Activated T-helper 17 cell treated with anti-CD3 and anti-CD28 coated beads, Interleukin-2, amount 50 U/mL, for 72 hours (primary cell): ENCODE data around the gene PELI1. TPM values are rescaled to one million over a fixed set of nuclear protein-coding genes. Genes with fewer than 3 reads are reported as not detected.
"Not testable (repeated sequence)": the region's sequence is repeated elsewhere in the genome, so short reads cannot be mapped to it uniquely, and the experiment has no call there.

Experiments used
- ATAC-seq: fragments of 150-1000 bp; cut with Tn5 transposase; replicated peaks from 2 replicates; pipeline ENCODE4 v1.10.0; 2021; ENCODE audit warnings: mild to moderate bottlenecking, moderate library complexity
- H3K27ac Mint-ChIP-seq: one replicate; pipeline ENCODE4 v1.8.0; 2022; ENCODE audit warnings: mixed read lengths
- H3K27me3 Mint-ChIP-seq: one replicate; pipeline ENCODE4 v1.8.0; 2022; ENCODE audit warnings: mixed read lengths
- H3K36me3 Mint-ChIP-seq: one replicate; pipeline ENCODE4 v1.8.0; 2022; ENCODE audit warnings: low read depth, mild to moderate bottlenecking, mixed read lengths
- H3K4me1 Mint-ChIP-seq: one replicate; pipeline ENCODE4 v1.8.0; 2022; ENCODE audit warnings: mixed read lengths
- H3K4me3 Mint-ChIP-seq: one replicate; pipeline ENCODE4 v1.8.0; 2022; ENCODE audit warnings: mild to moderate bottlenecking, mixed read lengths
- H3K9me3 Mint-ChIP-seq: one replicate; pipeline ENCODE4 v1.8.0; 2022; ENCODE audit warnings: mixed read lengths
- total RNA-seq, 2 donors: library from RNA; stranded (reverse); gene quantifications; one replicate each; pipeline ENCODE4 v1.2.3, GENCODE V29; 2022

PELI1 gene
- total RNA-seq, 2 donors from 2014 or later = 57.4 to 59.7 TPM

DNA sequence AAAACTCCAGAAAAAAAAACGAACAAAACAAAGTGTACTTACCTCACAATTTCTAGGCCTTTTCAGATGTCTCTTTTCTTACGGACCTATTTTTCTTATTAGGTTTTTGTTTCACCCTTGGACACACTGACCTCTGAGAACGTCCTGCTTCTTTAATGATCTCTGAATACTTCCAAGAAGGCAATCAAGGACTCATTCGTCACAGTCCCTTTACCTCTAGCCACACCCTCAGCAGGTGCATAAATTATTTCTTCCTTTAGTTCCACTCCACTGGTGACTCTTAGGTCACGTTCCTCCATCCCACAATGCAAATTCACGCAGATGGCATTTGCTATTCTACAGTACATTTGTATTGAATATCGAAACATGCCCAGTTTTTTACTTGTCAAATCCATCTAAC, 21.9 kb downstream of the PELI1 start:
- Mint-ChIP-seq H3K27me3 (no peaks in the 10 kb centered on the region), H3K4me3 (no peak overlapping the region), H3K36me3 (peaks cover 52% of the 10 kb centered on the region), H3K27ac (no peak overlapping the region), H3K4me1 (peaks cover 12% of the 10 kb centered on the region), H3K9me3 (no peaks in the 10 kb centered on the region)
- no peak for ATAC-seq

DNA sequence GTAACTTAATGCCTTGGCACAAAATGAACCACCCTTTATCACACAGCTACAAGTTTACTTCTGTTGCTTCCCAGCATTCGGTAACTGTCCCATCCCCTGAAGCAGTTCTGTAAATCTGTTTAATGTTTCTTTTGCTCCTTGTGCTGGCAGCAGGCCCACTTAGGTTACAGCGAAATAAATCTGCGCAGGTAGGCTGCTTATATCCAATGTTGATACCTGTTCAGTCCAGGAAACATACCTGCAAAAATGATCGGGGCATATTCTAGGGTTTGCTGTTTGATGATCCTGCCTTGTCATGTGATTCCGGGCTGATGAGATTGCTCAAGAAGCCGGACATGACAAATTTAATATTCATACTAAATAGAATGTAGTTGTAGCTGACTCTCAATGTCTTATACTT, 23.3 kb downstream of the PELI1 start:
- H3K9me3 Mint-ChIP-seq = no peaks in the 10 kb centered on the region
- ATAC-seq = no peak
- peaks cover 9% of the 10 kb centered on the region for H3K4me1 Mint-ChIP-seq
- no peak overlapping the region for H3K4me3 Mint-ChIP-seq
- no peak overlapping the region for H3K27ac Mint-ChIP-seq
- no peaks in the 10 kb centered on the region for H3K27me3 Mint-ChIP-seq
- peaks cover 39% of the 10 kb centered on the region for H3K36me3 Mint-ChIP-seq

DNA sequence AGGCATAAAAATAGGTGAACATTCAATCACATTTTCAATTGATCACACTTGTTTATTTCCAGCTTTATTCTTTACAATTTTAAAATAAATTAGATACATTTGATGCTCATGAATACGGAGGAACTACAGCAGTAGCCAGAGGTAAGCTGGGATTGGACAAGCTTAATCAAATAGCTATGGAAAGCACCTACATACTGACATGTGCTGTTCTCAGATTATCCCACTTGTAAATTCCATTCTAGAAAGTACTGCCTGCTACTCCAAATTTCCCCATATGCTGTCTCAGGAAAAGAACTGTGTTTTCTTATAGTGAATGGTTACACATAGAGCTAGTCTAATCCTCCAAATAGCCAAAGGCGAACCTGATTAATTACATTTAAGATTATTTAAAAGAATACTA, 24.2 kb downstream of the PELI1 start:
- ATAC-seq = no peak
- Mint-ChIP-seq H3K36me3 (peaks cover 39% of the 10 kb centered on the region), H3K4me3 (no peak overlapping the region), H3K27me3 (no peaks in the 10 kb centered on the region), H3K9me3 (no peaks in the 10 kb centered on the region), H3K4me1 (peaks cover 18% of the 10 kb centered on the region), H3K27ac (no peak overlapping the region)

DNA sequence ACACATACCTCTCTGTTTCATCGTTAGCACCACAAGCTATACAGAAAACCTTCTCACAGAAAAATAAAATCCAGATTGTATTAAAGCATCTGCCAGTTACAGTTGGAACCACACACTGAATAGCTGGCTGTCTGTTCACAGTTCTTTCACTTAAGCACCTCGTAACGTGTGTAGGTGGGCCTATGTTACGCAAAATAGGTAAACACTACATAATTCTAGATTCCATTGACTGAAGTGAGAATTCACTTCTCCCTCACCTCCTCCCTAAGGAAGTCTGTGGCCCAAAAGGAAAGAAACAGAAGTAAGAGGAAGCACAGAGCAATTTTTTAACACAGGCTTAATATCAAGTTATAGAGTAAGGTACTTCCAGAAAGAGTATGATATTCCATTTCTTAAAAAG, 24.9 kb downstream of the PELI1 start:
- no peaks in the 10 kb centered on the region for H3K27me3 Mint-ChIP-seq
- no peak overlapping the region for H3K4me3 Mint-ChIP-seq
- no peak for ATAC-seq
- peaks cover 33% of the 10 kb centered on the region for H3K36me3 Mint-ChIP-seq
- H3K27ac Mint-ChIP-seq = no peak overlapping the region
- peaks cover 19% of the 10 kb centered on the region for H3K4me1 Mint-ChIP-seq
- H3K9me3 Mint-ChIP-seq = no peaks in the 10 kb centered on the region

DNA sequence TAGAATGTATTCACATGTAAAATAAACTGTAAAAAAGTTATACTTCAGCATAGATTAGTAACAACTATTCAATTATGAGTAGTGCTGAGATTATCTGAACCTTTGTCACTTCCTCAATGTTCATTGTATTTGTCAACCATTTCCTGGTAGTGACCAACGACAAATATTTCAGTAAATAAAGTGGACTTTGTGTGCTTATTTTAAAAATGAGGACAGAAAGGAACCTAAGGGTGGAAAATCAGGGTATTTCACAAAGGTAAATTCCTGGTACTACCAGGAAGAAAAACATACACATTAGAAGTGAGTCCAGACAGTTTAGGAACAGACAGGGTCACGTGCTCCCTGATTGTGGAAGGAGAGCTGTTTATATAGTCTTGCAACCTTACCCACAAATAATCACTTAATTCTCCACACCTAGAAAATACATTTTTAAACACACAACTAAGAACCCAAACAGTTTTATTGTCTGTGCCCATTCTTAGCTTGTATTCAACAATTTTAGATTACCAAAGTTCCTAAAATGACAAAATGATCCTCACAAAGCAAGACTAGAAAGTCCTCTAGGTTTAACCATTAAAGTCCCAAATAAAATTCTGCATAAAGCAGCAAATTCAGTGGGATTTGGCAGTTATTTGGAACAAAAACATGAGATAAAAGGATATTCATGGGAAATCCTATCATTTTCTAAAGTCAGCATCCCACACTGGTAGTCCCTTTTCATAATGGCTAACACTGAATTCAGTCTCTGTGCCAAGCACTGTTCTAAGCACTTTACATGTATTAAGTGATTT, 28.2 kb downstream of the PELI1 start:
- Mint-ChIP-seq H3K4me1 (peaks cover 28% of the 10 kb centered on the region), H3K4me3 (peak overlapping the region; percentile 66), H3K36me3 (peaks cover 19% of the 10 kb centered on the region), H3K27ac (peak overlapping the region; percentile 93), H3K27me3 (no peaks in the 10 kb centered on the region), H3K9me3 (no peaks in the 10 kb centered on the region)
- ATAC-seq = peak; percentile 49

DNA sequence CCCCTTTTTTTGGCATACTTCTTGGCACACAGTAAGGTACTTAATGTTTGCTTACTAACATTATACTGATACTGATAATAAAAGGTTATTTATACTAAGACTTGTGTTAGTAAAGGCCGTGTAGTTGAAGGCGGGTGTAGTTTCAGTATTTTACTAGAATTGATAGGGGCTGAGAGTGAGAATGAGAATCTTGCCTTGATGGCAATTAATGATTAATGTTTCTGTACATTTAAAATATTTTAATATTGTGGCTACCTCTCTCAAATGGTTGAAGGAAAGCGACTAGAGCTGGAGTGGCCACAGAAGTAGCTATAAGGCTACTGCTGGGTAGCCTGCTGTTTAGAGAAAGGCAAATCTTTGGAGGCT, 29.3 kb downstream of the PELI1 start:
- Mint-ChIP-seq H3K27ac (peak overlapping the region; percentile 93), H3K27me3 (no peaks in the 10 kb centered on the region), H3K4me1 (peaks cover 37% of the 10 kb centered on the region), H3K4me3 (peak overlapping the region; percentile 66), H3K9me3 (no peaks in the 10 kb centered on the region), H3K36me3 (peaks cover 23% of the 10 kb centered on the region)
- no peak for ATAC-seq

DNA sequence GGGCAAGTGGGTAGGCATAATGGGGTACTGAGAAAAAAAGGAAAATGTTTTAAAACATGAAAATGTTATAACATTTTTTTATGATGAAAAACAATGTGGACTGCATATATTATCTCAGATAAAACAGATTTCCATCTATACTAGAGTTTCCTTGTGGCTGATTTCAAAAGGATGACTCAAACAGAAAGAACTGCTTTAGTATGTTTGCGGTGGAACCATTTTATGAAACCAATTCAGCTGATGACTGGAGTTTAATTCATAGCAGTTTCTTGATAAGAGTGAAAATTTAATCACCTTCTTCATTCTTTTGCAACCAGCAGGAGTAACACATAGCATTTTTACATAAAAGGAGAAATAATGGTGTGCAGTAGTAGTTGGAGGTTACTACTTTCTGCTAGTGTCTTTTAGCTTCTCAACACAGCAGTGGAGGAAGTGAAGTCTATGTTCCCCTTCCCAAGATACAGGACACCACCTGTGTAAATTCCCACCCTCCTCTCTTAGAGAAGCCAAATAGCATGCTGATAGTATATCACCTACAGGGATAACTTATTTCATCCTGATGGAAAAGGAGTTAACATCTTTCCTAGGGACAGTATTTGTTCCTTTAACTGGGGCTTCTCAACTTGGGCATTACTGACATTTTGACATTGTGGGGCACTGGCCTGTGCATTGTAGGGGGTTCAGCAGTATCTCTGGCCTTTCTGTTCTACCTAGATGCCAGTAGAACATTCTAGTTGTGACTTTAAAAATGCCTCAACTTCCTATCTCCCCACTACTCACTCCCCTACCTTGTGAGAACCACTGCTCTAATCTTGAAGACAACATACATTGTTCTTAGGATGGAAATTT, 29.9 kb downstream of the PELI1 start:
- H3K9me3 Mint-ChIP-seq = no peaks in the 10 kb centered on the region
- H3K4me3 Mint-ChIP-seq = peak overlapping the region; percentile 66
- H3K4me1 Mint-ChIP-seq = peaks cover 43% of the 10 kb centered on the region
- no peaks in the 10 kb centered on the region for H3K27me3 Mint-ChIP-seq
- peak overlapping the region; percentile 93 for H3K27ac Mint-ChIP-seq
- peaks cover 29% of the 10 kb centered on the region for H3K36me3 Mint-ChIP-seq
- ATAC-seq = peak; percentile 85

DNA sequence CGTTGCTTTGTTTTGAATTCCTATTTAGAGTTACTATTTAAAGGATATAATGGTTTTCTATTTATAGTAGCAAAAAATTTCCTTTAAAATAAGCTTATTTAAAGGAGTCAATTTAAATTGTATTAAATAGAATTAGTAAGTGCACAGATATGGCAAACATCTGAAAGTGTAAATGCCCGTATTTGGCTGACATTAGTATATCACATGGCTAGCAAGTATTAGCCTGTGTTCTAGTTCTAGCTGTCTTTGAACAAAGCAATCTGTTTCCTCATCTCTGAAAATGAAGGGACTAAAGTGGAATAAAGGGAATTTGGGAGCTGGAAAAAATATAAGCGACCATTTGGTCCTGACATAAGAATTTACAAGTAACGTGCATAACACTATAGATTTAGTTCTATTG, 32.2 kb downstream of the PELI1 start:
- no peaks in the 10 kb centered on the region for H3K27me3 Mint-ChIP-seq
- no peak for ATAC-seq
- H3K4me1 Mint-ChIP-seq = peaks cover 60% of the 10 kb centered on the region
- H3K27ac Mint-ChIP-seq = no peak overlapping the region
- no peaks in the 10 kb centered on the region for H3K9me3 Mint-ChIP-seq
- H3K4me3 Mint-ChIP-seq = no peak overlapping the region
- H3K36me3 Mint-ChIP-seq = peaks cover 52% of the 10 kb centered on the region

DNA sequence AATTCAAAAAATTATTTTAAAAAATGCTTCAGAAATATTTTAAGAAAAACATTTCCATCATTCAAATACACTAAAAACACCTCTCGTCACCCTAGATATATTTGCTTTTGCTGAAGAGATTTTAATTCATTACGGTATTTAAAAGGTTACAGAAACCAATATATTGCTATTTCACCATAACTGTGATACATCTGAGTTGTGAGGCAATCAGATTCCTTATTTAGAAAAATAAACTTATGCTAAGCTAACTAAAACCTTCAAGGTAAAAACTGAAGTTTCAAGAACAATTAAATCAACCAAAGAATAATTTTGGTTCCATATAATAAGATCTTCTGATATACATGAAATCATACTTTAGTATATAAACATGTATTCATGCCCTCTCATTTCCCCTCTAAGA, 32.8 kb downstream of the PELI1 start:
- no peaks in the 10 kb centered on the region for H3K27me3 Mint-ChIP-seq
- peaks cover 58% of the 10 kb centered on the region for H3K36me3 Mint-ChIP-seq
- H3K27ac Mint-ChIP-seq = no peak overlapping the region
- no peaks in the 10 kb centered on the region for H3K9me3 Mint-ChIP-seq
- ATAC-seq = no peak
- H3K4me3 Mint-ChIP-seq = no peak overlapping the region
- H3K4me1 Mint-ChIP-seq = peaks cover 60% of the 10 kb centered on the region

DNA sequence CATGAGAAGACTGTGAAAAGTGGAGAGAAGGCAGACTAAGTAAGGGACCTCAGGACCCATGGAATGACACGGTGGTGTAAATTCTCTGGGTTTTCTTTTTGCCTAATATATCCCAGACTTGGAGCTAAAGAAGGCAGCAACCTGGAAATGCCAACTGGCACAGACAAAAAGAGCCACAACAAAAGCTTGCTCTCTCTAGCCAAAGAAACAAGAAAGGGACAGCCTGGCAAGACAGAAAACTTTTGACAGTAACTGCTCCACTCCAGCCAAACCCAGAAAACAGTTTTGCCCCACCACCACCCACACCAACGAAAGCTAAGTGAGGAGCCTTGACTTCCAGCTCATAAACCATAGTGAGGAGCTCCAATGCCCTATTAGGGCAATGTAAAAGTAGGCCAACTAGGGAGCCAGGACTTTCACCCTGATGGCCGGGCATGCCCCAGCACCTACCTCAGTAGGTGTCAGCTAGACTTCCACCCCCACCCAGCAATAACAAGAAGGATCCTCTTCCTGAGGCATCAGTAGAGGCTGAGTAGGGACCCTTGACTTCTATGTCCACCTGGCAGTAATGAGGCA, 35.5 kb downstream of the PELI1 start:
- Mint-ChIP-seq H3K4me1 (peaks cover 40% of the 10 kb centered on the region), H3K9me3 (no peaks in the 10 kb centered on the region), H3K4me3 (peak overlapping the region; percentile 64), H3K27me3 (no peaks in the 10 kb centered on the region), H3K27ac (peak overlapping the region; percentile 85), H3K36me3 (peaks cover 78% of the 10 kb centered on the region)
- peak; percentile 89 for ATAC-seq

DNA sequence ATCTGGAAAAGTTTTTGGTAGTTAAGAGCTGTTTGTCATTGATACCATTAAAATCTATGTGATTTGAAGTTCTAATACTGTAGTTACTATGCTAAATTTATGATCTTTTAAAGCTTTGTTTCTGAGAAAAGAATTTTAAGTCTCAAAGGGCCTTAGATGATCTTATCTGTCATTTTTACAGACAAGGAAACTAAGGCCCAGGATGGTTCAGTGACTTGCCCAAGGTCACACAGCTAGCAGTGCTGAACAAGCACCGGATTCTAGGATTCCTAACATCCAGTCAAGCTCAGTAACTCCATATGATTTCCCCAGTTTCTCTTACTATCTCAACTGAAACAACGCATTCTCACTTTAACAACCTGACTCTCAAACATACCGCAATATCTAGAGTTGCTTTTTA, 37.7 kb downstream of the PELI1 start:
- ATAC-seq = no peak
- Mint-ChIP-seq H3K36me3 (peaks cover 99% of the 10 kb centered on the region), H3K4me1 (peaks cover 46% of the 10 kb centered on the region), H3K27me3 (no peaks in the 10 kb centered on the region), H3K4me3 (no peak overlapping the region), H3K27ac (peak overlapping the region; percentile 34), H3K9me3 (no peaks in the 10 kb centered on the region)

DNA sequence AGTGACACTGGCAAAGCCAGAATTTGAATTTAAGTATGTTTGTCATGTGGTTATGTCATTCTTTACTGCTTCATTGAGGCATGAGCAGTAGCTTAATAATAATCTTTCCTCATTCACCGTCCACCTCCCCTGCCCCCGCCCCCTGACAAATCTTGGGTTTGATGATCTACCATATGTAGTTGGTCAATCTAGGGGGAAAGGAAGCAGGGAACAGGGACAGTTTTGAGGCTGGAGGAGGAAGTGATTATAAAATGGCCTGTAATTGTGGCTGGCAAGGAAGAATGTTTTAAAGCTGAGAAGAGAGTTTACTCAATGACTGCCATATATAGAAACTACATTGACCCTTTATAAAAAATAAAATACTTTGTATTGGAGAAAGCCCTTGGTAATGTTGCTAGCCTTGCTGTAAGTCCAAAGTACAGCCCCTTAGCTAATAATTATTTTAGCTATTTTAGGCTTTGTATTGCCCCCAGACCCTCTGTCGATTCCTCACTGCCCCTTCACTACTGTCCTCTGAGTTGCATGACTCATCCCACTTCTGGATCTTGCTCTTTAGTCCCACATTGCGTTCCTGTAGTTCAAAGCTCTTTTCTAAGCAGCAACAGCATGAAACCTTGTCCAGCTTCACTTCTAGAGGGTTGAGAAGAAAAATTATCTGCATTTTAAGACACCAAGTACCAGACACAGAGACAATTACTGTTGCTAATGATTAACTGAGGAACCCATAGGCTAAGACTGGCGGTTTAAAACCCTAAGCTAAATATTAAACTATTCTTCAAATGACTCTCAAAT, 38.4 kb downstream of the PELI1 start:
- peaks cover 99% of the 10 kb centered on the region for H3K36me3 Mint-ChIP-seq
- no peak for ATAC-seq
- peak overlapping the region; percentile 34 for H3K27ac Mint-ChIP-seq
- H3K9me3 Mint-ChIP-seq = no peaks in the 10 kb centered on the region
- H3K4me1 Mint-ChIP-seq = peaks cover 43% of the 10 kb centered on the region
- no peak overlapping the region for H3K4me3 Mint-ChIP-seq
- H3K27me3 Mint-ChIP-seq = no peaks in the 10 kb centered on the region

DNA sequence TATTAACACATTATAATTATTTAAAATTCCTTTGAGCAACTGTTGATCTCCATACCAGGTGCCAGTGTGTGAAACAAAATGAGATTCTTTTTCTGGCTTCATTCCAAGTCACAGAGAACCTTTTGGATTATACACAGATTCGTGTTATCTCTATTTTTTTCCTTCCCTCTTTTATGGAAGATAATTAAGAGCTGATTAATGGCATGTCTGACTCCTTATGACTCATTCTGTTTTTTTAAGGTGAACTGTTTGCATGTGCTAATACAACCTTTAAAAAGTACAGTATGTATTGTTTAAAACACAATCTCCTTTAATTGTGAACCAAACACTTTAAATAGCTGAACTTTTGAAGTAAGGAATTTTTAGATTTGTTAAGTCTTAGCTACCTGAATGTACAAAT, 39.3 kb downstream of the PELI1 start:
- no peak for ATAC-seq
- H3K27me3 Mint-ChIP-seq = no peaks in the 10 kb centered on the region
- H3K4me3 Mint-ChIP-seq = no peak overlapping the region
- no peaks in the 10 kb centered on the region for H3K9me3 Mint-ChIP-seq
- H3K4me1 Mint-ChIP-seq = peaks cover 35% of the 10 kb centered on the region
- peaks cover 99% of the 10 kb centered on the region for H3K36me3 Mint-ChIP-seq
- H3K27ac Mint-ChIP-seq = no peak overlapping the region

DNA sequence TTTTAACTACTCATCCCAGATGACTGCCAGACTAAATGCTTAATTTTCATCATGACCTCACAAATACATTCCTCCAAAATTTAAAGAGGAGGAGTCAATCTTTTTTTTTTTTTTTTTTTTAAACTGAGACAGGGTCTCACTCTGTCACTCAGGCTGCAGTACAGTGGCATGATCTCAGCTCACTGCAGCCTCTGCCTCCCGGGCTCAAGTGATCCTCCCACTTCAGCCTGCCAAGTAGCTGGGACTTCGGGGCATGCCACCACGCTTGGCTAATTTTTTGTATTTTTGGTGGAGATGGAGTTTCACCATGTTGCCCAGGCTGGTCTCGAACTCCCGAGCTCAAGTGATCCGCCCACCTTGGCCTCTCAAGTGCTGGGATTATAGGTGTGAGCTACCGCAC, 41.5 kb downstream of the PELI1 start:
- peaks cover 21% of the 10 kb centered on the region for H3K4me1 Mint-ChIP-seq
- H3K27me3 Mint-ChIP-seq = not testable (repeated sequence)

More for the DNA sequence above, 41.5 kb downstream of the PELI1 start:
- Mint-ChIP-seq H3K4me3 (peak overlapping the region; percentile 34), H3K36me3 (peaks cover 99% of the 10 kb centered on the region), H3K27ac (peak overlapping the region; percentile 53)
- not testable (repeated sequence) for ATAC-seq, H3K9me3 Mint-ChIP-seq
